ENCODE data around the gene NUMA1.

The NUMA1 gene

GRCh38 chr11:71955898-71956456 is 124.4 kb downstream of the NUMA1 start:
- no peak for DNase-seq

Measured in activated CD4-positive, CD25-positive, alpha-beta regulatory T cell (primary cell).